ENCODE results near the gene CUEDC1. TPM values are rescaled to one million over a fixed set of nuclear protein-coding genes. Genes with fewer than 3 reads are reported as not detected.

CUEDC1 gene, protein sequence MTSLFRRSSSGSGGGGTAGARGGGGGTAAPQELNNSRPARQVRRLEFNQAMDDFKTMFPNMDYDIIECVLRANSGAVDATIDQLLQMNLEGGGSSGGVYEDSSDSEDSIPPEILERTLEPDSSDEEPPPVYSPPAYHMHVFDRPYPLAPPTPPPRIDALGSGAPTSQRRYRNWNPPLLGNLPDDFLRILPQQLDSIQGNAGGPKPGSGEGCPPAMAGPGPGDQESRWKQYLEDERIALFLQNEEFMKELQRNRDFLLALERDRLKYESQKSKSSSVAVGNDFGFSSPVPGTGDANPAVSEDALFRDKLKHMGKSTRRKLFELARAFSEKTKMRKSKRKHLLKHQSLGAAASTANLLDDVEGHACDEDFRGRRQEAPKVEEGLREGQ
- total RNA-seq: 21.2 and 21.6 TPM in 2 replicates

DNA sequence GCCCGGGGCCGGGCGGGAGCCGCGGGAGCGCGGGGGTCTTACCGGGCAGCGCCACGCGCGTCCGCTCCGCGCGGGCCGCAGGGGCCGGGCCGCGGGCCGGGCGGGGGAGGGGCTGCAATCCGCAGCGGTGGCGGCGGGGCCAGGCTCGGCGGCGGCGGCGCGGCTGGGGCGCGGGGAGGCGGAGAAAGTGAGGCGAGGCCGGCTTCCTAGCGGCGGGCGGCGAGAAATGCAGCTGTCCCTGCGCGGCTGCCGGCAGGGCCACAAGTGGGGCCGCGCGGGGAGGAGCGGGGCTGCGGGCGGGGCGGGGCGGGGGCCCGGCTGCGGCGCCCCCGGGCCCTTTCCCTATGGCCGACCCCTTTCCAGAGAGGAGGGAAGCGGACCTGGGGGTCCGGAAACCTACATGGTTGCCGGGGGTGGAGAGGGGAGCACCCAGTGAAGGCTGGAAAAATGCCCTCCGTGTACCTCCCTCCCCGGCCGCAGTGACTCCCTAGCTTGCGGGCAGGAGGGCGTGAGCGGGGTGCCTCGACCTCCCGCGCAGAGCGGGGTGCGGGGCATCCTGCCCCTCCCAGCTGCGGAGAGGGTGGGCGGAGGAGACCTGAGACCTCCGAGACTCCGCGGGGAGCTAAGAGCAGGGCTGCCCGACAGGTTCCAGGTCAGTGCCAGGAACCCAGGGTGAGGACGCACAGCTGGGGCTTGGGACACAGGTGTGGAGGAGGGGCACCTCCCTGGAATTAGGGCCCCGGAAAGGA is at the start of gene CUEDC1:
TSS of gene CUEDC1 (minus strand) at position 230 of the 749 bp plus-strand sequence. CDS start 69,848 bp downstream, outside the sequence.

DNA sequence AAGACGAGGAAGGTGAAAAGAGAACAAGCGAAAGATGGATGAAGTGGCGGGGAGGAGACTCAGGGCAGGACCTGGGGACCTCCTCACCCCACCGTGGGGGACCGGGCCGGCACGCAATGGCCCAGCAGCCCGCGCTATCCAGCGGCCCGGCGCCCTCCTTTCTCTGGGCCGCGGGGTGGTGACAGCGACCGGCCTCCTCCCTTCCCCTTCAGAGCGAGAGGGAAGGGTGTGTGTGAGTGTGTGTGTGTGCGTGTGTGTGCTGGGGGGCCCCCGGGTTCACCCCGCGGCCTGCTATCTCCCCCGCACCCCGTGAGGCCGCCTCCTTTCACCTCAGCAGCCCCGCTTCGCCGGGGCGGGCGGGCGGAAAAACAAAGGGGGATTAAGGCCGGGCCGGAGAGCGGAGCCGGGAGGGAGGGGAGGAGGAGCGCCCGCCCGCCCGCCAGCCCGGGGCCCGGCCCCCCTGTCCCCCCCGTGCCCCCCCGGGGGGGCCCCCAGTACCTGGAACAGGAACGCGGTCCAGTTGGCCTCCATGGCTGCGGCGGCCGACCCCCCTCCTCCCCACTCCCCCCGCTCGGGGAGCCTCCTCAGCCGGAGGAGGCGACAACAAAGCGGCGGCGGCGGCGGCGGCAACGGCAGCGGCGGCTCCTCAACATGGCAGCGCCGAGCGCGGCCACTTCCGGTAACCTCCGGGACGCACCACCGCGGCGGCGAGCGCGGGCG is 32.5 kb upstream of the CUEDC1 start, which contains the start of gene VEZF1:
TSS of gene VEZF1 (minus strand) at position 674 of the 720 bp plus-strand sequence. CDS start at position 531, 143 bp downstream.

DNA sequence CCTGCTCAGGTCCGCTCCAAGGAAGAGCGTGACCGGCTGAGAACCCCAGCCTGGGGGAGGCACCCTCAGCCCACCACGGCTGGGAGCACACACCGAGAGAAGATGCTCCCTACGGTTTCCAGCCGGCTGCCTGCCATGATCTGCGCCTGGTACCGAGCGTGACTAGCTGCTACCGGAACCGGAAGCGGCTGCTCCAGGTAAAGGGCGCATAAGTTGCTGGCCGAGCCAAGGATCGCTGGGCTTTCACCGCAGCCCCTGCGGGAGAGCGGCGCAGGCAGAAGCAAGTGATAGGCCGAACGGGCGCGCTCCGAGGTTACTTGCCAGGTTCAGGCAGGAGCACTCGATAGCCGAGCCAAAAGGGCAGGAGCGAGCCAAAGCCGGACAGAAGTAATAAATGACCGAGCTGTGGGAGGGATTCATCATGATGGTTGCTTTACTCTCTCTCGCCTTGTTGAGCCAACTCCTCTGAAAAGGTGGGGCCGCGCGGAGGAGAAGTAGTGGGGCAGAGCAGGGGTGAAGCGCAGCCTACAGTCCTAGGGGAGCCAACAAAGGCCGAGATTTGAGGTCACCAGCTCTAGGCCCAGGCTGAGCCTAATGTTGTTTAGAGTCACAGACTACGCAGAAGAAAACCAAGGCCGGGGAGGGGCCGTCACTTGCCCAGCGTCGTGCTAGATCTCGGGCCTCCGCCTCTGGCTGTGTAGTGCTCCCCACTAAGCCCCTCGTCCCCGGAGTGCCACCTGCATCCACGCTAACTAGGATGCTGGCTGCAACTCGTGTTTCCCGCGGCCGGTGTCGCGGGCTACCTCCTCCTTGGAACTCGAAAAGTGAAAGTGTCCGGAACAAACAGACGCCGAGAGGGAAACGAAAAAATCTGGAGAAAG is 105.1 kb downstream of the CUEDC1 start, which contains the start of gene MRPS23:
TSS of gene MRPS23 (minus strand) at position 171 of the 881 bp plus-strand sequence. CDS start at position 137, 34 bp downstream.

Other genes starting within 250 kb of the CUEDC1 start
- not detected in 2 replicates for gene CCDC182, start 210.1 kb downstream of the CUEDC1 start, total RNA-seq
- gene MRPS23, start 105.4 kb downstream of the CUEDC1 start, total RNA-seq: 9.7 and 15.0 TPM in 2 replicates
- 18.1 and 29.1 TPM in 2 replicates for gene VEZF1, start 32.8 kb upstream of the CUEDC1 start, total RNA-seq
- 98.4 and 117 TPM in 2 replicates for gene SRSF1, start 51.8 kb upstream of the CUEDC1 start, total RNA-seq
- 9.4 and 13.1 TPM in 2 replicates for gene DYNLL2, start 128.0 kb upstream of the CUEDC1 start, total RNA-seq
- gene OR4D1, start 193.0 kb upstream of the CUEDC1 start, total RNA-seq: not detected in 2 replicates
- gene OR4D2, start 211.6 kb upstream of the CUEDC1 start, total RNA-seq: not detected in 2 replicates
- not detected in 2 replicates for gene EPX, start 237.3 kb upstream of the CUEDC1 start, total RNA-seq

Data from cardiac ventricle fibroblast (primary cell).